HCT116 (cell line): Measurements from ENCODE around the gene RIC8A. TPM values are rescaled to one million over a fixed set of nuclear protein-coding genes. Genes with fewer than 3 reads are reported as not detected.

Experiments used
- ATAC-seq: fragments of 200-7000 bp; cut with Tn5 transposase; 2 replicates; pipeline ENCODE4 v1.9.1; 2020; ENCODE audit warnings: mild to moderate bottlenecking, moderate library complexity
- BruUV-seq: library from RNA; stranded (reverse); fragments of 400-500 nt; replicated peaks from 2 replicates; lab custom pipeline; 2021; lab: Mats Ljungman, UMichigan
- CTCF ChIA-PET: fragments of 300-600 bp; sonication (Branson Sonifier 250); formaldehyde crosslinking; loops from one replicate; lab custom pipeline; 2021; ENCODE audit warnings: antibody characterized with exemption; lab: Charles Lee
- POLR2A ChIA-PET: fragments of 300-600, 350-600 bp; sonication (Branson Sonifier 250); formaldehyde crosslinking; loops from one replicate; lab custom pipeline; 2021; ENCODE audit warnings: antibody characterized with exemption; lab: Charles Lee
- RAD21 ChIA-PET, 2 experiments: fragments of 300-600 bp; sonication (Branson Sonifier 250); formaldehyde crosslinking; loops; one replicate each; lab custom pipeline; 2023; ENCODE audit warnings: low total read pairs in 2 of 2; ENCODE audit not compliant: uncharacterized antibody in 2 of 2, unreplicated experiment in 2 of 2, low non-redundant PET in 1 of 2; lab: Charles Lee
- DNase-seq: peaks from one replicate; pipeline ENCODE4 v3.0.0-alpha.2; 2010; ENCODE audit warnings: low read depth, low spot score
- H2AFZ ChIP-seq: fragments of 200-600 bp; shearing (Covaris generic), sonication (generic); 2 replicates; pipeline ENCODE4 v1.6.1; 2017; ENCODE audit warnings: low read depth, mixed run types, mixed read lengths, antibody characterized with exemption, low read length; ENCODE audit not compliant: poor library complexity, severe bottlenecking
- H3K27ac ChIP-seq: 2 replicates; pipeline ENCODE4 v1.5.1; 2012; ENCODE audit warnings: low read depth, low read length
- H3K27me3 ChIP-seq: fragments of 200-600 bp; sonication (generic); 2 replicates; pipeline ENCODE4 v1.6.1; 2016; ENCODE audit warnings: mixed run types, low read length, mixed read lengths; ENCODE audit not compliant: insufficient read depth
- H3K36me3 ChIP-seq, 2 experiments: fragments of 200-500 bp in 1 of 2; fragments of 200-600 bp in 1 of 2; sonication (Bioruptor generic) in 1 of 2; sonication (generic) in 1 of 2; 2 replicates each; pipeline versions ENCODE4 v1.5.1 to v1.6.1; 2014 to 2016; ENCODE audit warnings: low read length in 2 of 2, inconsistent platforms in 1 of 2, mixed read lengths in 1 of 2, mixed run types in 1 of 2; ENCODE audit not compliant: insufficient read depth in 2 of 2, control insufficient read depth in 1 of 2
- H3K4me1 ChIP-seq, 2 experiments: fragments of 200-600 bp in 1 of 2; sonication (generic) in 1 of 2; 2 replicates each; pipeline versions ENCODE4 v1.5.1 to v1.6.1; 2012 to 2017; ENCODE audit warnings: low read length in 2 of 2, inconsistent platforms in 1 of 2, mild to moderate bottlenecking in 1 of 2, mixed read lengths in 1 of 2, mixed run types in 1 of 2, moderate library complexity in 1 of 2; ENCODE audit not compliant: insufficient read depth in 2 of 2, control insufficient read depth in 1 of 2
- H3K4me2 ChIP-seq: fragments of 200-600 bp; sonication (generic); 2 replicates; pipeline ENCODE4 v1.6.1; 2017; ENCODE audit warnings: mixed run types, low read length, mixed read lengths
- H3K4me3 ChIP-seq, 2 experiments: fragments of 200-600 bp in 1 of 2; sonication (generic) in 1 of 2; replicated peaks in 1 of 2; 2 replicates each; pipeline ENCODE4 v1.5.1; 2011 to 2016; ENCODE audit warnings: low read length in 2 of 2, control low read depth in 1 of 2, low read depth in 1 of 2, mild to moderate bottlenecking in 1 of 2, mixed read lengths in 1 of 2, mixed run types in 1 of 2
- H3K79me2 ChIP-seq: fragments of 200-600 bp; sonication (generic); 2 replicates; pipeline ENCODE4 v1.6.1; 2017; ENCODE audit warnings: mild to moderate bottlenecking, mixed run types, low read length, moderate library complexity, mixed read lengths; ENCODE audit not compliant: insufficient read depth
- H3K9ac ChIP-seq: fragments of 200-600 bp; sonication (generic); 2 replicates; pipeline ENCODE4 v1.6.1; 2016; ENCODE audit warnings: low read length, mixed read lengths
- H3K9me2 ChIP-seq: fragments of 200-600 bp; sonication (generic), shearing (Covaris generic); 2 replicates; pipeline ENCODE4 v1.6.1; 2017; ENCODE audit warnings: mixed run types, mild to moderate bottlenecking, moderate library complexity; ENCODE audit not compliant: insufficient read depth
- H3K9me3 ChIP-seq, 2 experiments: fragments of 200-500 bp in 1 of 2; fragments of 200-600 bp in 1 of 2; sonication (Bioruptor generic) in 1 of 2; sonication (generic) in 1 of 2; 2 replicates each; pipeline ENCODE4 v1.6.1; 2014 to 2017; ENCODE audit warnings: low read length in 2 of 2, mixed read lengths in 2 of 2, inconsistent platforms in 1 of 2, low read depth in 1 of 2, mild to moderate bottlenecking in 1 of 2, mixed run types in 1 of 2, moderate library complexity in 1 of 2; ENCODE audit not compliant: control insufficient read depth in 1 of 2, insufficient read depth in 1 of 2
- H4K20me1 ChIP-seq: fragments of 200-600 bp; sonication (generic), shearing (Covaris generic); 2 replicates; pipeline ENCODE4 v1.6.1; 2017; ENCODE audit warnings: mixed run types, mild to moderate bottlenecking, moderate library complexity; ENCODE audit not compliant: insufficient read depth
- EGR1 ChIP-seq: IDR thresholded peaks from 2 replicates; pipeline ENCODE4 v1.6.1; 2012; ENCODE audit warnings: low read depth
- TCF7L2 ChIP-seq: IDR thresholded peaks from 2 replicates; pipeline ENCODE4 v1.7.0; 2011; ENCODE audit warnings: borderline replicate concordance, inconsistent platforms; ENCODE audit not compliant: insufficient read depth, insufficient read length; ENCODE audit errors: extremely low read depth
- YY1 ChIP-seq: IDR thresholded peaks from 2 replicates; pipeline ENCODE4 v1.6.1; 2011; ENCODE audit warnings: low read length, low read depth, moderate library complexity, mild to moderate bottlenecking; ENCODE audit not compliant: insufficient replicate concordance; ENCODE audit errors: extremely low read depth
- intact Hi-C: fragments of 100-400 bp; cut with micrococcal nuclease; formaldehyde crosslinking; loops from 2 replicates; pipeline ENCODE4 v1.10.0; 2022
- total RNA-seq: library from RNA; stranded (reverse); gene quantifications from one replicate; pipeline ENCODE4 v1.2.1, GENCODE V29; 2021; ENCODE audit not compliant: unreplicated experiment
- TF ChIP-seq, protein P1 (sequence below): IDR thresholded peaks from 2 replicates; pipeline ENCODE4 v1.6.1; 2012
- TF ChIP-seq, protein P2 (sequence below): IDR thresholded peaks from 2 replicates; pipeline ENCODE4 v1.6.1; 2012; ENCODE audit warnings: low read depth

The RIC8A gene
- total RNA-seq, 1 experiment from 2014 or later, result 75.2 TPM

- DNase-seq (no peak), ATAC-seq (no peak)
- Histone ChIP-seq H3K36me3 (peaks cover 32 to 37% of the 10 kb centered on the region in 2 experiments), H4K20me1 (no peaks in the 10 kb centered on the region), H3K27me3 (no peaks in the 10 kb centered on the region), H3K27ac (no peak overlapping the region), H3K4me3 (no peak overlapping the region), H2AFZ (no peak overlapping the region), H3K79me2 (no peaks in the 10 kb centered on the region), H3K4me1 (no peaks in the 10 kb centered on the region), H3K9me2 (no peaks in the 10 kb centered on the region), H3K9ac (no peak overlapping the region), H3K9me3 (no peaks in the 10 kb centered on the region), H3K4me2 (no peak overlapping the region)
- no TSS peak for BruUV-seq
- CTCF ChIA-PET, result no interaction called here
- intact Hi-C loops, result no loop called here
- TF ChIP-seq, protein P1, sequence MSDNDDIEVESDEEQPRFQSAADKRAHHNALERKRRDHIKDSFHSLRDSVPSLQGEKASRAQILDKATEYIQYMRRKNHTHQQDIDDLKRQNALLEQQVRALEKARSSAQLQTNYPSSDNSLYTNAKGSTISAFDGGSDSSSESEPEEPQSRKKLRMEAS, result no peak
- no peak for TF ChIP-seq TCF7L2
- TF ChIP-seq YY1, result no peak
- no peak for TF ChIP-seq EGR1
- POLR2A ChIA-PET, result no interaction called here
- RAD21 ChIA-PET, result no interaction called here
Measured at GRCh38 chr11:253886-254270, 46.4 kb downstream of the RIC8A start.

DNA sequence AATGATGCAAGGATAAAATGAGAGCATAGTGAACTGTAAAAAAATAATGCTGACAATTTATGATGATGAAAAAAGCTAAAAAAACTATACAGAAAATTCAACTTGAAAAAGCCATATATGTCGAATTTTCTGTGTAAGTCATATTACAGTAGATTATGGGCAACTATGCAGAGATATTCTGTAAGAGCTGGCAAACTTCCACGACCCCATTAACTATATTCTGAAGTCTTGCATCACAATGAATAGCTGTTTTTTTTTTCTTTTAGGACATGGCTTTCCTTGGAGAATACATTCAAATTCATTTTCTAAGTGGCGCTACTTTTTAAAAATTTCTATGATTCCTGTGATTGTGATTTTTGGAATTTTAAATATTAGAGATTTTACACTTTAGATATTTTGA, 47.7 kb downstream of the RIC8A start:
- BruUV-seq, result no TSS peak
- Histone ChIP-seq H3K36me3 (peaks cover 23 to 33% of the 10 kb centered on the region in 2 experiments; a peak in 3 of 4 replicates), H3K4me2 (no peak overlapping the region), H2AFZ (no peak overlapping the region), H3K9ac (no peak overlapping the region), H3K9me2 (no peaks in the 10 kb centered on the region), H3K27me3 (no peaks in the 10 kb centered on the region), H3K4me3 (no peak overlapping the region), H4K20me1 (no peaks in the 10 kb centered on the region), H3K9me3 (no peaks in the 10 kb centered on the region), H3K27ac (no peak overlapping the region), H3K4me1 (no peaks in the 10 kb centered on the region), H3K79me2 (no peaks in the 10 kb centered on the region)
- intact Hi-C loops, result no loop called here
- no peak for TF ChIP-seq EGR1
- TF ChIP-seq, protein P2, sequence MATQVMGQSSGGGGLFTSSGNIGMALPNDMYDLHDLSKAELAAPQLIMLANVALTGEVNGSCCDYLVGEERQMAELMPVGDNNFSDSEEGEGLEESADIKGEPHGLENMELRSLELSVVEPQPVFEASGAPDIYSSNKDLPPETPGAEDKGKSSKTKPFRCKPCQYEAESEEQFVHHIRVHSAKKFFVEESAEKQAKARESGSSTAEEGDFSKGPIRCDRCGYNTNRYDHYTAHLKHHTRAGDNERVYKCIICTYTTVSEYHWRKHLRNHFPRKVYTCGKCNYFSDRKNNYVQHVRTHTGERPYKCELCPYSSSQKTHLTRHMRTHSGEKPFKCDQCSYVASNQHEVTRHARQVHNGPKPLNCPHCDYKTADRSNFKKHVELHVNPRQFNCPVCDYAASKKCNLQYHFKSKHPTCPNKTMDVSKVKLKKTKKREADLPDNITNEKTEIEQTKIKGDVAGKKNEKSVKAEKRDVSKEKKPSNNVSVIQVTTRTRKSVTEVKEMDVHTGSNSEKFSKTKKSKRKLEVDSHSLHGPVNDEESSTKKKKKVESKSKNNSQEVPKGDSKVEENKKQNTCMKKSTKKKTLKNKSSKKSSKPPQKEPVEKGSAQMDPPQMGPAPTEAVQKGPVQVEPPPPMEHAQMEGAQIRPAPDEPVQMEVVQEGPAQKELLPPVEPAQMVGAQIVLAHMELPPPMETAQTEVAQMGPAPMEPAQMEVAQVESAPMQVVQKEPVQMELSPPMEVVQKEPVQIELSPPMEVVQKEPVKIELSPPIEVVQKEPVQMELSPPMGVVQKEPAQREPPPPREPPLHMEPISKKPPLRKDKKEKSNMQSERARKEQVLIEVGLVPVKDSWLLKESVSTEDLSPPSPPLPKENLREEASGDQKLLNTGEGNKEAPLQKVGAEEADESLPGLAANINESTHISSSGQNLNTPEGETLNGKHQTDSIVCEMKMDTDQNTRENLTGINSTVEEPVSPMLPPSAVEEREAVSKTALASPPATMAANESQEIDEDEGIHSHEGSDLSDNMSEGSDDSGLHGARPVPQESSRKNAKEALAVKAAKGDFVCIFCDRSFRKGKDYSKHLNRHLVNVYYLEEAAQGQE, result no peak
- RAD21 ChIA-PET, result no interaction called here
- CTCF ChIA-PET, result no interaction called here
- POLR2A ChIA-PET, result no interaction called here
- no peak for DNase-seq
- ATAC-seq, result no peak
